ENCODE data around the gene LRRC61.

LRRC61 gene

DNA sequence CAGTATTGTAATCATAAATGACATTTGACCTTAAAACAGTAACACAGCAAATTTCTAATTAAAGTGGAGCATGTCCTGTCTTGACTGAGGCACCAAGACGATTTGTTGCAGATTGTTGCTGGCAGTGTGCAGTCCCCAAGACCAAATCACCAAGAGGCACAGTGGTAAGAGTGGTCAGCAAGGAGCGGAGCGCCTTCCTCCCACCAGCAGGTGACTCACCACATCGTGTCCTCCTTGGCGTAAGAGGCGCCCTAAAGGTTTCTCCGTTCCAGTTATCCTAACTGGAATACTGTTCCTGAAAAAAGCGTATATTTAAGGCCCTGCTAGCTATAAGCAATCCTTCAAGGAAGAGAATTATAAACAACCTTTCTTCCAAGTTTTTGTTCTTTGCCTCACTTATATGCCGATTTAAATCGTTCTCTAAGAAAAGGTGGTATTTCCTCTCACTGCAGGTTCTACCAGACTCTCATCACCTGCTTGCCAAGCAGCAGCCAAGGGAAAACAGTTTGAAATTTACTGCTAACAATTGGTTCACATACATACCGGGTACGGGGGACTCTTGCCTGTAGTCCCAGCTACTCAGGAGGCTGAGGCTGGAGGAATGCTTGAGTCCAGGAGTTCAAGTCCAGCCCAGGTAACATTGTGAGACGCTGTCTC lies 34.7 kb downstream of the LRRC61 start:
- DNase-seq: no peak

DNA sequence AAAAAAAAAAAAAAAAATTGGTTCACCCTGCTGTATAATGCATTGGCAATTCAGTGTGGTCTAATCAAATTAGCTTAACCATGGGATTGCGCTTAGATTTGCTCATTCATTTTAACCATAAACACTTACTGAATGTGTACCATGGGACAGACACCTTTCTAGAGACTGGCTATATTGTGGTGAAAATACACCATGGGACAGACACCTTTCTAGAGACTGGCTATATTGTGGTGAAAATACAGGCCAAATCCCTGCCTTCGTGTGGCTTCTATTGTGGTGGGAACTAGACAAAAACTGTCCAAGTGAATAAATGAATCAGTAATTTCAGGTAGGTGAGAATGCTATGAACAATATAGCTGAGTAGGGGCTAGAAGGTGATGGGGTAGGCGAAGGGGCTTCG lies 35.3 kb downstream of the LRRC61 start:
- DNase-seq: no peak

DNA sequence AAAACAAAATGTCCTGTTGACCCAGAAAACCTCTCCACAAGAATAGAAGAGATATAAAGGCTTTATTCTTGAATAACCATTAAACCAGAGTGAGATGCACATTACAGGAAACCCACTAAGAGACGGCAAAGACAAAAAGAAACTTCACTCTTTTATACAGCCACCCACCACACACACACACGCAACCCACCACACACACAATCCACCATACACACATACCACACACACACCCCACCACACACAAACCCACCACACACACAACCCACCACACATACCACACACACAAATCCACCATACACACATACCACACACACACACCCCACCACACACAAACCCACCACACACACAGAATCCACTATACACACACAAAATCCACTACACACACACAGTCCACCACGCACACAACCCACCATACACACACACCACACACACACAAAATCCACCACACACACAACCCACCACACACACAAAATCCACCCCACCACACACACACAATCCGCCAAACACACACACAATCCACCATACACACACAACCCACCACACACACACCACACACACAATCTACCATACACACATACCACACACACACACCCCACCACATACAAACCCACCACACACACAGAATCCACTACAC lies 36.0 kb downstream of the LRRC61 start:
- DNase-seq: no peak

DNA sequence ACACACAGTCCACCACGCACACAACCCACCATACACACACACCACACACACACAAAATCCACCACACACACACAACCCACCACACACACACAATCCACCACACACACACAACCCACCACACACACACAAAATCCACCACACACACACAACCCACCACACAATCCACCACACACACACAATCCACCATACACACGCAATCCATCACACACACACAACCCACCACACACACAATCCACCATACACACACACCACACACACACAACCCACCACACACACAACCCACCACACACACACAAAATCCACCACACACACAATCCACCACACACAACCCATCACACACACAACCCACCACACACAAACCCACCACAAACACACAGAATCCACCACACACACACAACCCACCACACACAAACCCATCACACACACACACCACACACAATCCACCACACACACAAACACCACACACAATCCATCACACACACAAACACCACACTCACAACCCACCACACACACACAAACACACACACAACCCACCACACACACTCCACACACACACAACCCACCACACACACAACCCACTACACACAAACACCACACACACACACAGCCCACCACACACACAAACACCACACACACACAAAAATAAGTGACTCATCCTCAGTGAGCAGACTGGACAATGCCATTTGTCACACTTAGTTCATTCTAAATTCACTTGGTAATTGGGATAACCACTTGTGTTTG lies 36.6 kb downstream of the LRRC61 start:
- DNase-seq: no peak

DNA sequence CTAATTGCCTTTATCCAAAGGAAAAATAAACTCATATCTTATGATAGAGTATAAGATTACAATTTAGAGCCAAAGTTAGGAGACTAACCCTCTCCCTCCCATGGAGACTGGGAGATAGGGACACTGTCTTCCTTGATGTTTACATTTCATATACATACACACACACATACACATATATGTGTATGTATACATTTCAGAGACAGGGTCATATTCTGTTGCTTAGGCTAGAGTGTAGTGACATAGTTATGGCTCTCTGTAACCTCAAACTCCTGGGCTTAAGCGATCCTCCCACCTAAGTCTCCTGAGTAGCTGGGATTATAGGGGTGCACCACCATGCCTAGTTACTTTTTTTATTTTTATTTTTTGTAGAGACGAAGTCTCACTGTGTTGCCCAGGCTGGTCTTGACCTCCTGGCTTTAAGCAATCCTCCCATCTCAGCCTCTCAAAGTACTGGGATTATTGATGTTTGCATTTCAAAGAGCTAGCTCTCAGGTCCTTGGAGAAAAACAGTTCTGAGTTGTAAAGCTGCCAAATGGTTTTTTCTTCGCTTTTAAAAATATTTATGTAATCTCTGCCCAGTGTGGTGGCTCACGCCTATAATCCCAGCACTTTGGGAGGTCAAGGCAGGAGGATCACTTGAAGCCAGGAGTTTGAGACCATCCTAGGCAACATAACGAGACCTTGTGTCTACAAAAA lies 37.4 kb downstream of the LRRC61 start:
- no peak for DNase-seq

DNA sequence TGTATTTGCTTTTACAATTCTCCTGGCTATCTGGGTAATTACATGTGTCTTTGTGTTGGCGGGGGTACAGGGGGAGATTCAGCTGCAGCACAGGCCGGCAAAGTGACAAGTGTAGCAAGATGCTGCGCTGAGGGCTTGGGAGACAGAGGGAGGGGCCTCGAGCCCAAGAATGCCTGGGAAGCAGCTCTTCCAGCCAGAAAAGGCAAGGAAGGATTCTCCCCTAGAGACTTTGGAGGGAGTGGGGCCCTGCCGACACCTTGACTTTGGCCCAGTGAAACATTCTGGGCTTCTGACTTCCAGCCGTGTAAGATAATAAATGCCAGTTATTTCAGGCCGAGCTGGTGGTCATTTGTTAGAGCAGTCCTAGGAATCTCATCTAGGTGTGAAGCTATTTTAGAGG lies 38.2 kb downstream of the LRRC61 start:
- no peak for DNase-seq

DNA sequence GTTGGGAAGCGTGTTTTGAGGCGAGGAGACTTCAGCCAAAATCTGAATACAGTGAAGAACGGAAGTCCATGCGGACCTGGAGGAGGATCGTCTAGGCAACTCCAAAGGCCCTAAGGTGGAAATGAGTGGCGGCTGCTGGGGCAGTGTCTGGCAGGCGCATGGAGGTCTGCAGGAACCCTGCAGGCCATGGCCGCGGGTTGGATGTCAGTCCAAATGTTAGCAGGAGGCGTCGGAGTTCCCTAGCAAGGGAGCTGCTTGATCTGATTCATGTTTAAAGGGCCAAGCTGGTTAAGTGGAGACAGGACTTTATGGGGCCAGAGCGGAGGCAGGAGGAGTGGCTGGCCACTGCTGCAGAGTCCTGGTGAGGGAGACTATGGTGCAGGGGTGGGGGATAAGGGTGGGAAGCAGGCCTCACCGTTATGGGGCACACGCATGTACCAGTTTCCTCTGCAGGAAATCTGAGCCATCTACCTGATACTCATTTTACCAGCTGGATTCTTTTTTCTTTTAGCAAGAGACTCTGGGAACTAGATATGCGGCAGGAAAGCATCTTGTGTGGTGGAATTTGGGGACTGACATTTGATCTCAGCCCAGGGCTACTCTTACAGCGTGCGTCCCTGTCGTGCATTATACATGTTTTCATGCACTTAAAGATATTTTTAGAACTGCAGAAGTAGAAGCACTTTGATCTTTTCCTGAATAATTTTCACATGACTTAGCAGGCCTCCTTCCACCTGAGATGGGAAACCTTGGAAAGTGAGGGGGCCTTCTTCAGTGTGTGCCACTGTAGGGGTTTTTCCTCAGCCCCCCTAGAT lies 38.9 kb downstream of the LRRC61 start:
- no peak for DNase-seq

DNA sequence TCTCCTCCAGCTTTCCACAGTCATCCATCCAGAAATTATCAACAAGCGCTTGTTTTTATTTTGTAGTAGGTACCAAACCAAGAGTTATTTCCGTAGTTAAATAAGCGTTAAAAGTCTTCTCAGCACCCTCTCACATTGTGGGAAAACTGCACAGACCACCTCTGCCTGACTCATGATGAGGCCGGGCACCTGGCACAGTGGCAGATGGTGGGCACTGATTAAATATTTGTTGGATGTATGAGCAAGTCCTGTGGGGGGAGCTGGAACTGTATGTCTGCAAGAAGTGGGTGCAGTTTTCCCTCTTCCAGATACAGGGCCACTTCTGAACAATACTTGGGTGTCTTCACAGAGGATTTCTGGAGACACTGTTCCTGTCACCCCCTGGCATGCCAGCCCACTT lies 40.2 kb downstream of the LRRC61 start:
- DNase-seq: no peak

DNA sequence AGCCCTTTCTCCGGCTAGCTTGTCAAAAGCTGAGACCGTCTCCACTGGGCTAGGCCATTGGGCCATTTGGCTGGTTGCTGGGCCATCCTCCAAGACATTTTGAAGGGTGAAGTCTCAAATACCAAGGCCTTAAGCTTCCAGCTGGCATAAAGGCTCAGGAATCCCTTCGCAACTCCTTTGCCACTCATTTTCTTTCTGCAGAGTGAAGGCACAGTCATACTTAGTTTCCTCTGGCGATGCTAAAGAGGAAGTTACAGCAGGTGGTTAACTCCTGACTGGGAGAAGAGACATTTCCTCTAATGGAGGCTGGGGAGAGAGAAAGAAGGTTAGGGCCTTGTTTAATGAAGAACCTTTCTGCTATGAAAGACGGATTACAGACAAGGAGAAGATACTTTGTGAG lies 40.7 kb downstream of the LRRC61 start:
- DNase-seq: no peak

DNA sequence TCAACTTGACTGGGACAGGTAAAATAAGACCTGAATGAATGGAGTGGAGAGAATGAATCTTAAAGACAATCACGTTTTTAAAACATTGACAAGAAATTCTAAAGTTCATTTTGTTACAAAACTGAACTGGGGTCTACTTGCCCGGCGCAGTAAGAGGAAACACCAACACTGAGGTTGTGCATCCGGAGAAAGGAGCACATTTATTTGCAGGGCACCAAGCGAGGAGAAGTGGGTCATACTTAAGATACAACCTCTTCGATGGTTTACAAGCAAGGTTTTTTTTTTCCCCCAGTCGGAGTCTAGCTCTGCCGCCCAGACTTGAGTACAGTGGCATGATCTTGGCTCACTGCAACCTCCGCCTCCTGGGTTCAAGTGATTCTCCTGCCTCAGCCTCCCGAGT lies 42.0 kb downstream of the LRRC61 start:
- DNase-seq: no peak

DNA sequence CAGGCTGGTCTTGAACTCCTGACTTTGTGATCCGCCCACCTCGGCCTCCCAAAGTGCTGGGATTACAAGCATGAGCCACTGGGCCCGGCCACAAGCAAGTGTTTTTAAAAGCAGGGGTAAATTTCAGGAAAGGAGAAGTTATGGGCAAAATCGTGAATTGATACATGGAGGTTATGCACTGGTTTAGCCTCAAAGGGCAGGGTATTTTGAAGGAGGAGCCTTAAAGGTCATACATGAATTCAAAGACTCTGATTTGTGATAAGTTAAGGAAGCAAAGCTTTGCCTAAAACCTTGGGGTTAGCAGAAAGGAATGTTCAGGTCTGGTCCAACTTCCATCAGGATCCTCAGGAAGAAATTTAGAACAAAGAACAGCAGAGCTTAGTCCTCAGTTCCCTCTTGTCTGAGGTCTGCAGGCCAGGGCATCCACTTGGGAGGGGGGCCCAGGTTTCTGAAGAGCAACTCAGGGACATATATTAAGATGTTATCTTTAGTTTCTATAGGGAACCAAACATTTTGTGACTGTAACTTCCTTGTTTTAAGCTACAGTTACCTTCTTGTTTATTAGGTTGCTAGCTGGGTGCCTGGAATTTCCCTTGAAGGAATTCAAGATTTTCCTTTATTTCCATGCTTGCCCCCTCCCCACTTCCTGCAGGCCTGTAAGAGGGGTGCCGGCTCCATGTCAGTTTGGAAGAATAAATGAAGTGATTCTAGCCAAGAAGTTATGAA lies 42.7 kb downstream of the LRRC61 start:
- DNase-seq: no peak

DNA sequence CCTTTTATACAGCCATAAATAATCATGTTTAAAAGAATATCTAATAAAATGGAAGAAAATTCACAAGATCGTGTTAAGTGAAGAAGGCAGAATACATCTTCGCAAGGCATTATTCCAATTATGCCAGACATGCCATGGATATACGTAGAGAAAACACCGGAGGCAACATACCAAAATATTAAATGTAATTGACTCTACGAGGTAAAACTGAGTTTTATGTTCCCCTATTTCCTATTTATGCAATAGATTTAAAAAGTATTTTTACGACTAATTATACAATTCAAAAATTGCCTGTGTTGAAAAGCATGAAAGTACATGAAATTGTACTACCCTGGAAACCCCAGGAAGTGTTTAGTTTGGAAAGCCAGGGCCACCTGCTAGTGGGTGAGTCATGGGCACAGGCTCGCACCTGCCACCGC lies 44.5 kb downstream of the LRRC61 start:
- DNase-seq: no peak

DNA sequence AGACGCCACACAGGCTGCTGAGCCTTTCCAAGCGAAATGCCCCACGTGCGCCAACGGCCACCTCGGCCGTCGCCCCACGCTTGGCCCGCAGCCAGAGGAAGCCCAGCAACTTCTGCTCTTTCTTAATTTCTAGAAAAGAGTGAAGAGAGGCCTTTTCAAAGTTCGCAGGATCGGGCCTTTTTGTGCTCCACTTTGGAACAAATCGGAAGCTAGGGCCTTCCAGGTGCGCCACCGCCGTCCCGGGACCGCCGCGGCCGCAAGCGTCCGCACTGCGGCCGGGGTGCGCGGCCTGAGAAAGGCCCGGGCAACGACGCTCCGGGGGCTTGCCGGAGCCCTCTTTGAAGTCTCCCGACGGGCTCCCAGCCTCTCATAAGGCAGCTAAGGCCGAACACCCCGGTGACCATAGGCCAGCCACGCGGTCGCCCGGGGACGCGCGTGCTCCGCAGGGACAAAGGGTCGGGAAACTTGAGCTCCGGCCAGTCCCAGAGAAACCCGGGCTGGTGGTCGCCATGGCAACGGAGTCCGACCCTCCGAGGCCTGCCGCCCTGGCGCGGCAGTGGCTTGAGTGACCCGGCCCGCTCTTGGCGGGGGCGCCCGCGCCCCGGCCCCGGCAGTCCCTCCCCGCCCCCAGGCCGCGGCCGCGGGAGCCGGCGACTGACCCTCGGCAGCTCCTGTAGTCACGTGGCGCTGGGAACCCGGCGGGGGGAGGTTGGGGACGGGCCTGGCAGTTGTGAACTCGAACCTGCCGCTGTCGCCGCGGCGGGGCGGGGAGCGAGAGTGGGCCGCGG lies 45.1 kb downstream of the LRRC61 start, which contains the start of gene REPIN1:
REPIN1 (plus strand) TSS at position 727 of the 788 bp plus-strand sequence. CDS start 890 bp downstream, outside the sequence.
- DNase-seq: peak; percentile 80

DNA sequence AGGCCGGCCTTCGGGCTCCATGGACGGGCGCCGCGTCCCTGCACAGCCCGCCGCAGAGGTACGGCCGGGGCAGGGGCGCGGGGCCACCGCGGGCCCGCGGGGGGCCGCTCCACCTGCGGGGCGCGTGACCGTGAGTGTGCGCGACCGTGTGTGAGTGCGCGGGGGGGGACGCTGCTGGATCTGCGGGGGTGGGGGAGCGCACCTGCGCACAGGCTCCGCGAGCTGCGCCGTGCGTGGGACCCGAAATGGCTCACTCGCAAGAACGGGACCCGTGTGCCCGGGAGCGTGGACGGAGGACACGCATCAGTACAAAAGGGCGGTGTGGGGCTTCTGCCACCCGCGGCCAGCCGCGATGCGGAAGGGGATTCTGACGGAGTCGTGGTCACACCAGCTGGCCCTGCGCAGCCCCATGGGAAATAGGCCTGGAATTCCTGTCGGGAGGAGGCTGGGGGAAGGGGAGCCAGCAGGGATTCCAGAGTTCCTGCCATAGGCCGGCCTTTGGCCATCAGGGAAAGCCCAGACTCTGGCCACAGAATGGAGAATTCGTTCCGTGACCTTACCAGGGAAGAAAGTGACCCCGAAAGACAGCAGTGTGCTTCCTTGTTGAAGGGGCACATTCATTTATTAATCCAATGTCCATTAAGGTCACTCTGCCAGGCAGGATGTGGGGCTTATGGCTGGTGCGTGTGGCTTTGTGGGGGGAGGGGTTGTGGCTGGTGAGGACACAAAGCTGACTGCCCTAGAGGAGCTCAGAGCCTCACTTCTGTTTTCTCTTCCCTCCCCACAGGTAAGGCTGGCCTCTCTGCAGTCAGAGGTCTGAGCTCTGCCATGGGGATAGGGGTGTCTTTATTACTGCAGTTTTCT lies 46.0 kb downstream of the LRRC61 start:
- peak; percentile 74 for DNase-seq

DNA sequence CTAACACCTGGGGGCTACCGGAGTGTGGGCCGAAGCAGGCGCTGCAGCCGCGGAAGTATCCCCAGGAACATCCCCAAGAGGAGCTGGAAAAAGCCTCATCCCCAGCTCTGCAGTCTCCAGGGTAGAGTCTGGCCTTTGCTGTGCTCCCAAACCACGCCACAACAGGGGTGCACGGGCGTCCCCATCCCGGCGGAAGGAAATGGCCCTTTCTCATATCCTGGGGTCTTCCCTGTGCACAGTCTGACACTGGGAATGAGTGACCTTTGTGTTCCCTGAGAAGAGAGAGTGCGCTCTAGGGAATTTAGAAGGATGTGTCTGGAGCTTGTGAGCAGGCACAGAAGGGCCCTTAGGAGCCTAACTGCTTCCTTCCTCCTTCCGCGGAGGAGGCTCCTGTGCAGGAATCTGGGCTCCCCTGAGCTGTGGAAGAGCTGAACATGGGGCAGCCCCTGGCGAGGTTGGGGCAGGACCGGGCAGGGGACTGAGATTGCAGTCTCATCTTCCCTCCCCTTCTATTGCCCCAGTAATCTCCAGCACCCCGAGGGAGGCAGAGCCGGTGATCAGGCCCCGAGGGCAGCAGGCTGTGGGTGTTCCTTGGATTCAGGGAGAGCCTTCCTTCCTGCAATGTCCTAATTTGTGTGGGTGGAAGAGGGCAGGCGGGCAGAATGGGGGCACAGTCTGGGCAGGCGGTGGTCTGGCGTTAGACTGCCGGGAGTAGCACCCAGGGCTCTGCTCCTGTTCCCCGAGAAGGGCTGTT lies 46.8 kb downstream of the LRRC61 start:
- no peak for DNase-seq

DNA sequence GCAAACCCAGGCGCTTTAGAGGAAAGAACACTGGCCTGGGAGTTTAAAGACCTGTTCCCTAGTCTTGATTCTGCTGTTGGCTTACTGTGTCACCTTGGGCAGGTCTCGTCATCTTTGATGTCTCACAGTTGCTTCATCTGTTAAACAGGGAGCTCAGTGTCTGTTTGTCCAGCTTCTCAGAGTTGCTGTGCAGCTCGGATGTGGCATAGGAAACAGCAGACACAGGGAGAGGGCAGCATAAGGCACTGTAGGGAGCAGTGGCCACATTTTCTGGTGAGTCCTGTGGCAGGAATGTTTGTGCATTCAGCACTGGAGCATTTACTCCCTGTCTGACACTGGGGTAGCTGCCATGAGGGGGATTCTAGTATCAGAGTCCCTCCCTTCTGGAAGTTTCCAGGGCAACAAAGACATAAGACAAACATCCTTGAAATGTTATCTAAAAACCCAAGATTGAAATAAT lies 47.5 kb downstream of the LRRC61 start:
- no peak for DNase-seq

DNA sequence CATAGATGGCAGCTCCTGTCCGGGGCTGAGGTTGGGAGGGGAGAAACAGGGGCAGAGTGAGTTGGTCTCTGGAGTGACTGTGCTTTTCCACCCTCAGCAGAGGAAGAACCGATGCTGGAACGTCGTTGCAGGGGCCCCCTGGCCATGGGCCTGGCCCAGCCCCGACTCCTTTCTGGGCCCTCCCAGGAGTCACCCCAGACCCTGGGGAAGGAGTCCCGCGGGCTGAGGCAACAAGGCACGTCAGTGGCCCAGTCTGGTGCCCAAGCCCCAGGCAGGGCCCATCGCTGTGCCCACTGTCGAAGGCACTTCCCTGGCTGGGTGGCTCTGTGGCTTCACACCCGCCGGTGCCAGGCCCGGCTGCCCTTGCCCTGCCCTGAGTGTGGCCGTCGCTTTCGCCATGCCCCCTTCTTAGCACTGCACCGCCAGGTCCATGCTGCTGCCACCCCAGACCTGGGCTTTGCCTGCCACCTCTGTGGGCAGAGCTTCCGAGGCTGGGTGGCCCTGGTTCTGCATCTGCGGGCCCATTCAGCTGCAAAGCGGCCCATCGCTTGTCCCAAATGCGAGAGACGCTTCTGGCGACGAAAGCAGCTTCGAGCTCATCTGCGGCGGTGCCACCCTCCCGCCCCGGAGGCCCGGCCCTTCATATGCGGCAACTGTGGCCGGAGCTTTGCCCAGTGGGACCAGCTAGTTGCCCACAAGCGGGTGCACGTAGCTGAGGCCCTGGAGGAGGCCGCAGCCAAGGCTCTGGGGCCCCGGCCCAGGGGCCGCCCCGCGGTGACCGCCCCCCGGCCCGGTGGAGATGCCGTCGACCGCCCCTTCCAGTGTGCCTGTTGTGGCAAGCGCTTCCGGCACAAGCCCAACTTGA lies 48.2 kb downstream of the LRRC61 start:
- DNase-seq: no peak

DNA sequence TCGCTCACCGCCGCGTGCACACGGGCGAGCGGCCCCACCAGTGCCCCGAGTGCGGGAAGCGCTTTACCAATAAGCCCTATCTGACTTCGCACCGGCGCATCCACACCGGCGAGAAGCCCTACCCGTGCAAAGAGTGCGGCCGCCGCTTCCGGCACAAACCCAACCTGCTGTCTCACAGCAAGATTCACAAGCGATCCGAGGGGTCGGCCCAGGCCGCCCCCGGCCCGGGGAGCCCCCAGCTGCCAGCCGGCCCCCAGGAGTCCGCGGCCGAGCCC lies 48.8 kb downstream of the LRRC61 start:
- no peak for DNase-seq

Measured in stimulated activated CD4-positive, alpha-beta T cell treated with anti-CD3 and anti-CD28 coated beads, Interleukin-4, amount 100 ng/mL, for 1 hour (primary cell).